HG02943 (cell line): Measurements from ENCODE around the gene C1QTNF6.
"Not testable (repeated sequence)": the region's sequence is repeated elsewhere in the genome, so short reads cannot be mapped to it uniquely, and the experiment has no call there.

ENCODE experiments used
- ATAC-seq: cut with Tn5 transposase; IDR thresholded peaks from one replicate; pipeline ENCODE4 v1.9.1; 2021; ENCODE audit warnings: mild to moderate bottlenecking, low read depth, moderate library complexity; ENCODE audit not compliant: unreplicated experiment

The C1QTNF6 gene

DNA sequence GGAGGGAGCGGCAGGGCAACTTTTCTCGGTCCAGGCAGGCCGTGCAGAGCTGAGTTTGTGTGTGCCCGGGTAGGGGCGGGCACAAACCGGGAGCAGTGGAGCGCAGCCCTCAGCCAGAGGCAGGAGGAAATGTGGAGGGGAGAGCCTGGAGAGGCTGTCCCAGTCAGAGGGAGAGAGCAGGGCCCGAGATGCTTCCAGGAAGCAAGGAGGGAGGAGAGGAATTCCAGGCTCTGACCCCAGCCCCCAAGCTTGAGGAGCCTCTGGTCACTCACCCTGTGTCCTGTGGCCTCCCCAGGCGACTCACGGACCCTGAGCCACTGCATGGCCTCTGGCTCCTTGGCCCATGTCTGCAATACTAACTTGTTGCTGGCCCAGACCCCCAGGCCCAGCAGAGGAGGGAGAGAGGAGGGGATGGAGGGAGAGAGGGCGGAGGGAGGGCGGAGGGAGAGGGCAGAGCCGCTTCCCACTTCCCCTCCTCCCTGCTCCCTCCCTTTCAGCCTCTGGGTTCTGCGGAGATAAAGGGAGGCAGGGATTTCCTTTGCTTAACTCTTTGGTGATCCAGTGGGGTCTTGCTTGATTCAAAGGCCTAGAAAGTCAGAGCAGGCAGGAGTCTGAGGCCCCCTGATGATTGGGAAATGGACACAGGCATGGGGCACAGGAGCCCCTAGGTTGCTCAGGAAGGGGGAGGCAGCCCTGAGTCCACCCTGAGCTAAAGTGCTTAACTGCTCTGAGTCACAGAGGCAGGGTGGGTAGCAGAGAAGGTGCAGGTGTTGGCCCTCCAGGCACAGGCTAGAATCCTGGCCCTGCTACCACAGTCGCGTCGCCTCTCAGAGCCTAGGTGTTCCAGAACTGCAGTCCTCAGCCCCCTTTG is at the start of gene C1QTNF6:
Gene C1QTNF6, minus strand, starts transcription at position 357 of the 871 bp plus-strand sequence. Its CDS starts 34 bp downstream, at position 323.
- ATAC-seq = no peak

DNA sequence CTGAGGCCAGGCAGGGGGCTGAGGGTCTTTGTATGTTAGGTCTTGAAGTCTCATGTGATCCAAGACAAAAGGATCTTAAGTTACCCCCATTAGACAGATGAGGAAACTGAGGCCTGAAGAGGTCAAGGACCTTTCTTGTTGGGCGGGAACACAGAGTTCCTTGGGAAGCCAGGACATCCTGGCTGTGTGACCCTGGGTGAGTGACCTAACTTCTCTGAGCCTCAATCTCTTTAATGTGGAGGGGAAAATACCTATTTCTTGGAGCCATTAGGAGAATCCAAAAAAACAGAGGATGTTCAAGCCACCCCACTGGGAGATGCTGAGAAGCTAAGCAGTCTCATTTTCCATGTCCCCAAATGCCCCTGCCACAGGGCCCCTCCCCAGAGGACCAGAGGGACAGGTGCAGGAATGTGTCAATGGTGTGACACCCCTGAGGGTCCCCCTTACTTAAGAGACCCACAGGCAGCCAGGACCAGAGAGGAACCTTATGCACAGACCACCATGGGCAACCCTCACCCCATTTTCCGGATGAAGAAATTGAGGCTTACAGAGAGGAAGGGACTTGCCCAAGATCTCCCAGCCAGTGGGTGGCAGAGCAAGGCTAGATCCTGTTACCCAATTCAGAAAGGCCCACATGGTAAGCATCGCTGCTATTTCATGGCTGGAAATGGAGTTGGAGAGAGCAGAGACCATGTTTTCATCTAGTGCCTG is 48.0 kb upstream of the C1QTNF6 start:
- no peak for ATAC-seq

DNA sequence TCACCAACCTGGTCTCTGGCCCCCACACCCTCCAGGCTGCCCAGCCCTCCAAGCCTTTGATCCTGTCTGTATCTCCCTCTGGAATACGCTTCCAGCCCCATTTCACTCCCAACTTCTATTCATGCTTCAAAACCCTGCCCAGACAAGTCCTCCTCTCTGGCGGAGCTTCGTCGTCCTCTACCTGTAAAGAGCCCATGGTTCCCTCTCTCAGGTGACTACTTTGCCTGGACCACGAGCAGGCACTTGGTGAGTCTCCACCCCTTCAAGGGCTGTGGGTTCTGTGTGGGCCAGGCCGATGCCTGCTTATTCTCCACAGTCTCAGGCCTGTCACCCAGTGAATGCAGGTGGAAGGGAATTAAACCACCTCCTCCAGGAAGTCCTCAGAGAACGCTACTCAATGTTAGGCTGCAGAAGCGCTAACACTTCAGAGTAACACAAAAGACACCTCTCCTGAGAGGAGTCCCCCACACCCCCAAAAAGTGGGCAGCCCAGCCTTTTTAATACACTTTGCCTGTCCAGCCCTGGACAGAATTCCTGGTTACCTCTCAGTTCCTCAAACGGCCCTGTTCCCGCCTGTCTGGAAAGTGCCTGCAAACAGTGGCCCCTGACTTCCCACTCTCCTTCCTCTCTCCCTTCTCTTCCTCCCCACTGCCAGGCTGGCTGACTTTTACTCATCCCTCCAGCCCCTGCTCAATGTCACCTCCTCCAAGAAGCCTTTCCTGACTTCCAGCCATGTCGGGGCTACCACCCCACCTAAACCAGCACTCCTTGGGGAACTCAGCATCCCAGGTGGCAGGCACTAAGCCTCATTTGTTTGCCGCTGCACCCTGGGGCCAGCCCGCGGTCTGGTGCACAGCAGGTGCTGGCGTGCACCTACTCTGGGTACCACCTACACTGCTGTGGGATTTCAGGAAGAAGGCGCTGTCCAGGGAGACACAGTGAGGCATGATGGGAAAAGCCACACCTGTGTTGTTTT is 47.0 kb upstream of the C1QTNF6 start:
- ATAC-seq = no peak

DNA sequence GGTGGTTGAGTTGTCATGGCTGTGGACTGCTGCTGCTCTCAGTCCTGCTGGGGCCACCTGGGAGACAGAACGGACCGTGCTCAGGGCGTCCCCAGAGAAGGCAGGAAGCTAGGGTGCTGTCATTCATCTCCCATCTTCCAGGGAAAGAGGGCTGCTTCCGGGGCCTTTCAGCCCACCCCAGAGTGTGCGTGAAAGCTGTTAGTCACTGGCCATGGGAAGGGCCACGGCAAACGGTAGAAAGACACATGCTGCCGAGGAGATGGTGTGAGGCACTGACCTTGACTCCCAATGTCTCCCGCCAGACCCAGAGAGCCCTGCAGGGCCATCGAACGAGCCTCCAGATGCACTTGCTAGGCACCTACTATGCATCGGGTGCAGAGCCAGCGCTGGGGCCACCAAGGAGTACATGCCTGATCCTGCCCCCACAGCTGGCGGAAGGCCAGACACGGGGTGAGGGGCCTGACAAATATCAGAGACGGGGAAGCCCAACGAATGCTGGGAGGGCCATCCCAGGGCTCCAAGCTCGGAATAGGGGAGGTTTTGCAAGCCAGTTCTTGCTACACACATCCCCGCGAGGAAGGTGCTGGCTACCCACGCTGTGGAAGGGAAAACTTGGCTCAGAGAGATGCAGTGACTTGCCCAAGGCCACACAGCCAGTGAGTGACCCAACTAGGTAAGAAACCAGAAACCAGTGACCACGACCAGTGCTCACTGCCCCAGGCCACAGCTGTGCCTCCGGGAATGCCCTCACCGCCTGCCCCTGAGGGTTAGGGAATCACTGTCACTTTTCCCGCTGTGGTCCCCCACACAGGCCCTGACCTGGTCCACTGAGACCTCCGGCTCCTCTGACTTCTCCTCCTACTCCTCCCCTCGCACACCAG is 45.9 kb upstream of the C1QTNF6 start:
- no peak for ATAC-seq

DNA sequence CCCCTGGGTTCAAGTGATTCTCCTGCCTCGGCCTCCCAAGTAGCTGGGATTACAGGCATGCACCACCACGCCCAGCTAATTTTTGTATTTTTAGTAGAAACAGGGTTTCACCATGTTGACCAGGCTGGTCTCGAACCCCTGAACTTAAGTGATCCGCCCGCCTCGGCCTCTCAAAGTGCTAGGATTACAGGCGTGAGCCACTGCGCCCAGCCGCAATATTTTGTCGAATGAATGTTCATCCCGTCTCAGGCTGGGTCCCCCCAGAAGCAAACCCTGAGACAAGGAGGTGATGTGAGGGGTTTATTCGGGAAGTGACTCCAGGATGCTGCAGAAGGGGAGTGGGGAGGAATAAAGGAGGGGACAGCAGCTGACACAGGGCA is 45.3 kb upstream of the C1QTNF6 start:
- not testable (repeated sequence) for ATAC-seq

DNA sequence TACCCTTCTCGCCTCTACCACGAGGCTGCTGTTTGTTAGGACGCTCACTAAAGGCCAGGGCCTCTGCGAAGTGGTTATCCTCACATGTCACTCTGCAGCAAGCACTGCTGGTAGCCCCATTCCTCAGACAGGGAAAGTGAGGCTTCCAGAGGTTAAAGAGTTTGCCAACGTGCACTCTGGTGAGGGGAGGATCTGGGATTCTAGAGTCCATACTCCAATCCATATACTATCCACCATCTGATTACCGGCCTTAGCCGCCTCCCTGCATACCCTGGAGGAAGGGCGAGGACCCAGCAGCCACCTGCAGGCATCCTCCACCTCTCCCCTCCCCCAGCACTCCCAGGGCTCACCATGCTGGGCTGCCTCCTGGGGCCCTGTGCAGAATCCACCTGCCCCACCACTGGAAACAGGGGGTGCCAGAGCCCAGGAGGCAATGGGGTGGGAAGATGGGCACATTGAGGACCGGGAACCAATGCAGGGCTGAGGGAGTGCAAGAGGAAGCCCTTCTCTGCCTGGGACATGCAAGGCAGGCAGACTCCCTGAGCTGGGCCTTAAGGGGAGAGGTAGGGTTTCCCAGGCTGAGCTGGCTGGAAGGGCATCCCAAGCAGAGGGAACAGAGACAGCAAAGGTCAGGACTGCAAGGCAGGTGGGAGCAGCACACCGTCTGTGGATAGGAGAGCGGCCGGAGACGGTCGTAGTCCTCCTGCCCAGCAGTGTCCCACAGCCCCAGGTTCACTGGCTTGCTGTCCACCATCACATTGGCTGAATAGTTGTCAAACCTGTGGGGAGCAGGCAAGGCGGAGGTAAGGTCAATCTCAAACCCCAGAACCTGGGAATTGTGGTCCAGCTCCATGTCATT is 44.3 kb upstream of the C1QTNF6 start:
- ATAC-seq = no peak

DNA sequence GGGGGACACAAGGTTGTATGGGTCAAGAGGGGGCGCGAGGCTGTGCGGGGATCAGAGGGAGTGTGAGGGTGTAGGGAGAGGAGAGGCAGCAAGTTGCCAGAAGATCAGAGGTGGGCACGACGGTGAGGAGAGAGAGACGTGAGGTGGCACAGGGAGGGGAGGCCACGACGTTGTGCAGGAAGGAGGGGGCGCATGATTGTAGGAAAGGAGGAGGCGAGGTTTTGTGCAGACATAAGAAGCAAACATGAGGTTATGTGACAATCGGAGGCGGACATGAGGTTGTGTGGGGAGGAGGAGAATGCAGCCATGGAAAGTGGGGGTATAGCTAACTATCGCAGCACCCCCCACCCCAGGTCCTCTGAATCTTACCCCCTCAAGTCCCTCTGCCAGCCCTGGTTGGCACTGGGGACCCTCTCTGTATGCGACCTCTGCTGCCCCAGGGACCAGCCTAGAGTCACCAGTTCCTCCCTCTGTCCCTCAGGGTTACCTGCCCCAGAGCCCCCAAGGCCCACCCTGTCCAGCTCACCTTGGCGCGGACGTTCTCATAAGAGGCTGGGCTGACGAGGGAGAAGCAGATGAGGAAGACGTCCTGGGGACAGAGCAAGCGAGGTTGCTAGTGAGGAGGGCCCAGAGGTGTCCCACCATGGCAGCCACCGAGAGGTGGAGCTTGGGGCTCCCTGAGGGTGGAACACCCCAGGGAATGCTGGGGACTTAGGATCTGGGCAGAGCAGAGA is 43.5 kb upstream of the C1QTNF6 start:
- ATAC-seq = no peak

DNA sequence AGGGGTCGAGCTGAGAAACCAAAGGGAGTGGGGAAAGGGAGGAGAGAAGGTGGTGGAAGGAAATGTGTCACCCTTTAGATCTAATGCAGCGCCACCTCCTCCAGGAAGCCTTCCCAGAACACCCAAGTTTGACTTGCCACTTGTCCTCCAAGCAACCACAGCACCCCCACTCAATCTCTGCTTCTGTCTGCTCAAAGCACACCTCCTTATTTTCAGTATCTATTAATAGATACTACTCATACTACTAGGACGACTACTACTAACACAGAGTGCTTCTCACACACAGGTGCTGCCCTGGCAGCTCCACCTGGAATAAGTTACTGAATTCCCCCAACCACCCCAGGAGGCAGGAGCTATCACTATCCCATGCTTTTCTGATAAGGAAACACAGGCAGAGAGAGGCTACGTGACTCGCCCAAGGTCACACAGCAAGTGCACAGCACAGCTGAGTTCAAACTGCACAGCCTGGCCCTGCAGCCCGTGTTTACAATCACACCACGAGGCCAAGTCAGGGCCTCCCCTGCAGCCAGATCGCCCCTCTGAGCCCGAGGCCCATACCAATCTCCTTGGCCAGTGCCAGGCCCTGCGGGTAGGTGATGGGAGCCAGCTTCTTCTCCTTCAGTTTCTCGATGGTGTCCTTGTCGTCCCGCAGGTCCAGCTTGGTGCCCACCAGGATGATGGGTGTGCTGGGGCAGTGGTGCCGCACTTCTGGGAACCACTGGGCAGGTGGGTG is 42.8 kb upstream of the C1QTNF6 start:
- ATAC-seq = no peak

DNA sequence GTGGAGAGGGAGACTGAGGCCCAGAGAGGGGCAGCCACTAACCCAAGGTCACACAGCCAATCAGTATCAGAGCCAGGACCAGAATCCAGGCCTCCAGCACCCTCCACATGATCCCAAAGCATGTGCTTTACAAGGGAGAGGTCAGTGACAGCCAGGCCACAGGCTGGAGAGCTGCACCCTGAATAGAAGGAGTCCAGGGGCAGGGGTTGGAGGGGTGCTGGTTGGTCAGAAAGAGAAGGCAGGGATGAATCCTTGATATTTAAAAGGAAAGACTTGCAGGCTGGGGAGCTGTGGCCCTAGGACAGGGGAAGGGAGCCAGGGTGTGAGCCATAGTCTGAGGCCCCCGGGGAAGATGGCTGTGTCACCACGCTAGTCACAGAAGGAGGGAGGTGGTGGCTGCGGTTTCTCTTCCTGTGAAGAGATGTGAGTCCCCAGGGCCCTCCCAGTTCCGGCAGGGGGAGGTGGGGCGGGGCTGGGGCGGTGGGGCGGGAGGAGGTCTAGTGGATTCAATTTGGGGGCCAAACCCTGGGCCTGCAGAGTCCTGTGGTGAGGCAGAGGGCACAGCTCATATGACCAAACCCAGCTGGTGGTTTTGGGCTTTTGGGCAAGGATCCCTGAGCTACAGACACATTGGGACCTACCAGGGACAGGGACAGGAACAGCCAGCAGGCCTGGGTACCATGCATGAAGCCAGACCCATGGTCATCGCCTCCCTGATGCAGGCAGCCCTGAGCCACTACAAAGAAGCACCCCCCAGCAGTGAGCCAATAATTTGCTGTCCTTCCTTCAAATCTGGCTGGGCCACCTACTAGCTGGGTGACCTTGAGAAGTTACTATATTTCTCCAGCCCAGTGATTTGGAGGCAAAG is 42.0 kb upstream of the C1QTNF6 start:
- ATAC-seq = no peak

DNA sequence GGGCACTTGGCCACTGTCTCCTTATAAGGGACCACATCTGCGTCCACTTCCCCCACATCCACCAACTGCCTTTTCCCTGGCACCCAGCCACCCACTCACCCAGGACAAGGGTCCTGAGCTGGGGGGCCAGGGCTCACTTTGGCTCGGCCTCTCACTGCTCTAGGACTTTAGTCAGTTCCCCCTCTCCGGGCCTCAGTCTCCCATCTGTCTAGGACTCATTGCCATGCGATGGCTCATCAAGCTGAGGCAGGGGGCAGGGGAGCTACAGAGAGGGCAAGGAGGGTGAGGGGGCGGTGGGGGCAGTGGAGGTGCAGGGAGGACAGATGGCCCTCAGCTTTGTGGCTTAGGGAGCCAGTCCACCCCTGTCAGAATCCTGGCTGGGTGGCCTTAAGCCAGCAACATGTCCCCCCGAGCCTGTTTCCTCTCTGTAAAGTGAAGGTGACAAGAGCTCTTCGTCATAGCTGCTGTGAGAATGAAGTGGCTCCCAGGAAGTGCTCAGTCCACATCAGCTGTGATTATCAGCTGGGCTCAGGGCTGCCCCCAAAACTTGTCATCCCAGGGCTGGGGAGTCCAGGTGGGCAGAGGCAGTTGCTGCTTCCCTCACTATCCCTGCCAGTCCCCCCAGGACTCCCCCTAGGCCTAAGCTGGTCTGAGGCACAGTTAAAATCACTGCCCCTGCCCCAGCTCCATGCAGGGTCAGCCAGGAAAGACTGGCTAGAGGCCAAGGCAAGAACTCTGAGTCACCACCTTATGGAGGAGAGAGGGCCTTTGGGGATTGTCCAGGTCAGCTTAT is 41.2 kb upstream of the C1QTNF6 start:
- no peak for ATAC-seq

DNA sequence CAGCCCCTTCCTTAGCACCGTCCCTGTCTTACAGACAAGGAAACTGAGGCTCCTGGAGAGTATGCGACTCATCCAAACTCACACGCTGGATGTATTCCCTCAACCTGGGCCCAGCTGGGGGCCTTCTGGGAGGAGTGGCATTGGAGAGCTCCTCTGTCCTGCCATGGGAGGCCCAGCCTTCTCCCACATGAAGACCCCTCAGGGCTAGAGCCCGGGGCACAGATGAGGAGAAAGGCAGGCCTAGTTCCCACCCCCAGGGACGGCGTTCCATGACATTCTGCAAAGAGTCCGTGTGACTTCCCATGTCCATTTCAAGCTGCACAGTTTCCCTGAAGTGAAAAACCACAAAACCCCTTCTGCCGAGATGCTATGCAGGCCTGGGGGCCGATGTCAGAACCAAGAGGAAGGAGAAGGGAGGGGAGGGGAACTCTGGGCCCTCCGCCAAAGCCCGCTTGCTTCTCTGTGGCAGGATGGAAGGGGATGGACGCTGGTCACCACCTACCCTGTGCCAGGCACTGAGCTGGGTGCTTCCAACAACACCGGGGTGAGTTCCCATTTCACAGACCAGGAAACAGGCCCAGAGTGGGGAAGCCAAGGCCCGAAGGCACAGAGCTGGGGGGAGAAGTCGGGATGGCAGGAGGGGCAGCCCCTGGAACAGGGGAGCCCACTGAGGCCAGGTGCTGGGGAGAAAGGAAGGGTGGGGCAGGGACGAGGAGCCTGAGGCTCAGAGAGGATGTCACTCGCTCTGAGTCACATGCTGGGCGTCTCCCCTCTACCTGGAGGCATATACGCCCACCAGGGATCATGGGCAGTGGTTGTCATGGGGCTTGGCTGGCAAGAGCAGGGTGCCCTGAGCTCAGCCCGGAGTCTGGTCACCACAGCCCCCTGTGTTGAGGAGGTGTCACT is 40.3 kb upstream of the C1QTNF6 start:
- ATAC-seq = no peak

DNA sequence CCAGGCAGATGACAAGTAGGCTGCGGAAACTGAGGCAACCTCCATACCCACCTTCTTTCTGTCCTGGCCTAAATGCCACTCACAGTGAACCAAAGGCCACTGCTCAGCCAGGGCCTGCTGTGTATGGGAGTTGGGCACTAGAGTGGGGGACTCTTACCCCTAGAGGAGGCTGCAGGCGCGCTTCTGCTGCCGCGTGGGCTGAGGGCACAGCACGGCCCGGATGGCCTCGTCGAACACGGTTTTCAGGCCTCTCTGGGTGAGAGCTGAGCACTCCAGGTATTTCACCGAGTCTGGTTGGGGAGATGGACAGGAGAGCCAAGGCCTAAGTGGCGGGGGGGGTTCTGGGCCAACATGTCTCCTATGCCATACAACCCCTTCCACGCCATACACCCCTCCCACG is 38.5 kb upstream of the C1QTNF6 start:
- ATAC-seq = no peak

DNA sequence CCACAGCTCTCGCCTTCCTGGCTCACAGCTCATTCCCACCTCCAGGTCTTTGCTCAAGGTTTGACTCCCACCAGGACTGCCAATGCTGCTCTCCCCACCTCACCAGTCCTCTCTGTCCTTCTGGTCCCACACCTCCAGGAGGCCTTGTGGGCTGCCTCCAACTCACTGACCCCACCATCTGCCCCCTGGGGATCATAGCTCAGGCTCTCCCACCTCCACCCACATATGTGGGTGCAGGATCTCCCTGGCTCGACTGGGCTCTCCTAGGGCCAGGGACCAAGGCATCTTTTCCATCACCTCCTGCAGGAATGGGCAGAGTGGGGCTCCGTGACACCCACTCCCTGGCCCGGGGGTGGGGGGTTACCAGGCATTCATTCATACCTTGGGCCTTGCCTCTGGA is 38.0 kb upstream of the C1QTNF6 start:
- ATAC-seq = no peak

DNA sequence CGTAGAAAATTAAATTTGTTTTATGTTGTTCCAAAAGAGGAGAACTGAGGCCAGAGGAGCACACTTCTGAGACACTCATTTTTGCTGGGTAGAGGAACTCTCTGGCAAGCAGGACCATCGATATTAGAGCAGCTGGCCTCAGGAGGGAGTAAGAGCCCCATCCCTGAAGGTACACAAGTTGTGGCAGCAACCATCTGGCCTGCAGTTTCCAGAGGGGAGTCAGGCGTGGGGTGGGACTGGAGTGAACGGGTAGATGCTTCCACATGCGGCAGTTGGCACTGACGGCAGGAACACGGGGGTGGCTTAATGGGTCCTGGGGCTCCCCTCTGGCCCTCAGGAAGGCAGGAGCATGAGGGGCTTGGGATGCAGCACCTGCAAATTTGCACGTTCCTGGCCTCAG is 37.4 kb upstream of the C1QTNF6 start:
- ATAC-seq = no peak
